HCT116 (cell line): ENCODE results near the gene CRIM1. TPM values are rescaled to one million over a fixed set of nuclear protein-coding genes. Genes with fewer than 3 reads are reported as not detected.
A peak's percentile ranks its signal among the peaks of the same experiment; 100 is the strongest.

Source experiments
- ATAC-seq: fragments of 200-7000 bp; cut with Tn5 transposase; 2 replicates; pipeline ENCODE4 v1.9.1; 2020; ENCODE audit warnings: mild to moderate bottlenecking, moderate library complexity
- BruUV-seq: library from RNA; stranded (reverse); fragments of 400-500 nt; replicated peaks from 2 replicates; lab custom pipeline; 2021; lab: Mats Ljungman, UMichigan
- CTCF ChIA-PET: fragments of 300-600 bp; sonication (Branson Sonifier 250); formaldehyde crosslinking; loops from one replicate; lab custom pipeline; 2021; ENCODE audit warnings: antibody characterized with exemption; lab: Charles Lee
- POLR2A ChIA-PET: fragments of 300-600, 350-600 bp; sonication (Branson Sonifier 250); formaldehyde crosslinking; loops from one replicate; lab custom pipeline; 2021; ENCODE audit warnings: antibody characterized with exemption; lab: Charles Lee
- RAD21 ChIA-PET, 2 experiments: fragments of 300-600 bp; sonication (Branson Sonifier 250); formaldehyde crosslinking; loops; one replicate each; lab custom pipeline; 2023; ENCODE audit warnings: low total read pairs in 2 of 2; ENCODE audit not compliant: uncharacterized antibody in 2 of 2, unreplicated experiment in 2 of 2, low non-redundant PET in 1 of 2; lab: Charles Lee
- DNase-seq: peaks from one replicate; pipeline ENCODE4 v3.0.0-alpha.2; 2010; ENCODE audit warnings: low read depth, low spot score
- H2AFZ ChIP-seq: fragments of 200-600 bp; shearing (Covaris generic), sonication (generic); 2 replicates; pipeline ENCODE4 v1.6.1; 2017; ENCODE audit warnings: low read depth, mixed run types, mixed read lengths, antibody characterized with exemption, low read length; ENCODE audit not compliant: poor library complexity, severe bottlenecking
- H3K27ac ChIP-seq: 2 replicates; pipeline ENCODE4 v1.5.1; 2012; ENCODE audit warnings: low read depth, low read length
- H3K27me3 ChIP-seq: fragments of 200-600 bp; sonication (generic); 2 replicates; pipeline ENCODE4 v1.6.1; 2016; ENCODE audit warnings: mixed run types, low read length, mixed read lengths; ENCODE audit not compliant: insufficient read depth
- H3K36me3 ChIP-seq, 2 experiments: fragments of 200-500 bp in 1 of 2; fragments of 200-600 bp in 1 of 2; sonication (Bioruptor generic) in 1 of 2; sonication (generic) in 1 of 2; 2 replicates each; pipeline versions ENCODE4 v1.5.1 to v1.6.1; 2014 to 2016; ENCODE audit warnings: low read length in 2 of 2, inconsistent platforms in 1 of 2, mixed read lengths in 1 of 2, mixed run types in 1 of 2; ENCODE audit not compliant: insufficient read depth in 2 of 2, control insufficient read depth in 1 of 2
- H3K4me1 ChIP-seq, 2 experiments: fragments of 200-600 bp in 1 of 2; sonication (generic) in 1 of 2; 2 replicates each; pipeline versions ENCODE4 v1.5.1 to v1.6.1; 2012 to 2017; ENCODE audit warnings: low read length in 2 of 2, inconsistent platforms in 1 of 2, mild to moderate bottlenecking in 1 of 2, mixed read lengths in 1 of 2, mixed run types in 1 of 2, moderate library complexity in 1 of 2; ENCODE audit not compliant: insufficient read depth in 2 of 2, control insufficient read depth in 1 of 2
- H3K4me2 ChIP-seq: fragments of 200-600 bp; sonication (generic); 2 replicates; pipeline ENCODE4 v1.6.1; 2017; ENCODE audit warnings: mixed run types, low read length, mixed read lengths
- H3K4me3 ChIP-seq, 2 experiments: fragments of 200-600 bp in 1 of 2; sonication (generic) in 1 of 2; replicated peaks in 1 of 2; 2 replicates each; pipeline ENCODE4 v1.5.1; 2011 to 2016; ENCODE audit warnings: low read length in 2 of 2, control low read depth in 1 of 2, low read depth in 1 of 2, mild to moderate bottlenecking in 1 of 2, mixed read lengths in 1 of 2, mixed run types in 1 of 2
- H3K79me2 ChIP-seq: fragments of 200-600 bp; sonication (generic); 2 replicates; pipeline ENCODE4 v1.6.1; 2017; ENCODE audit warnings: mild to moderate bottlenecking, mixed run types, low read length, moderate library complexity, mixed read lengths; ENCODE audit not compliant: insufficient read depth
- H3K9ac ChIP-seq: fragments of 200-600 bp; sonication (generic); 2 replicates; pipeline ENCODE4 v1.6.1; 2016; ENCODE audit warnings: low read length, mixed read lengths
- H3K9me2 ChIP-seq: fragments of 200-600 bp; sonication (generic), shearing (Covaris generic); 2 replicates; pipeline ENCODE4 v1.6.1; 2017; ENCODE audit warnings: mixed run types, mild to moderate bottlenecking, moderate library complexity; ENCODE audit not compliant: insufficient read depth
- H3K9me3 ChIP-seq, 2 experiments: fragments of 200-500 bp in 1 of 2; fragments of 200-600 bp in 1 of 2; sonication (Bioruptor generic) in 1 of 2; sonication (generic) in 1 of 2; 2 replicates each; pipeline ENCODE4 v1.6.1; 2014 to 2017; ENCODE audit warnings: low read length in 2 of 2, mixed read lengths in 2 of 2, inconsistent platforms in 1 of 2, low read depth in 1 of 2, mild to moderate bottlenecking in 1 of 2, mixed run types in 1 of 2, moderate library complexity in 1 of 2; ENCODE audit not compliant: control insufficient read depth in 1 of 2, insufficient read depth in 1 of 2
- H4K20me1 ChIP-seq: fragments of 200-600 bp; sonication (generic), shearing (Covaris generic); 2 replicates; pipeline ENCODE4 v1.6.1; 2017; ENCODE audit warnings: mixed run types, mild to moderate bottlenecking, moderate library complexity; ENCODE audit not compliant: insufficient read depth
- CEBPB ChIP-seq: IDR thresholded peaks from 2 replicates; pipeline ENCODE4 v1.6.1; 2012; ENCODE audit warnings: low read depth
- EGR1 ChIP-seq: IDR thresholded peaks from 2 replicates; pipeline ENCODE4 v1.6.1; 2012; ENCODE audit warnings: low read depth
- ELF1 ChIP-seq: IDR thresholded peaks from 2 replicates; pipeline ENCODE4 v1.6.1; 2012; ENCODE audit warnings: low read depth, borderline replicate concordance
- EZH2 ChIP-seq: fragments of 200-600 bp; sonication (generic); IDR thresholded peaks from 2 replicates; pipeline ENCODE4 v1.6.1; 2017; ENCODE audit warnings: antibody characterized with exemption, mixed run types
- EZH2phosphoT487 ChIP-seq: fragments of 200-600 bp; IDR thresholded peaks from 2 replicates; pipeline ENCODE4 v1.6.1; 2018; ENCODE audit warnings: antibody characterized with exemption, borderline replicate concordance
- FOSL1 ChIP-seq: IDR thresholded peaks from 2 replicates; pipeline ENCODE4 v1.6.1; 2012; ENCODE audit warnings: low read depth
- JUND ChIP-seq: IDR thresholded peaks from 2 replicates; pipeline ENCODE4 v1.6.1; 2012
- MAX ChIP-seq: IDR thresholded peaks from 2 replicates; pipeline ENCODE4 v1.6.1; 2012
- POLR2AphosphoS5 ChIP-seq: IDR thresholded peaks from 2 replicates; pipeline ENCODE4 v1.6.1; 2011; ENCODE audit warnings: mild to moderate bottlenecking, low read depth, low read length, moderate library complexity
- RAD21 ChIP-seq: IDR thresholded peaks from 2 replicates; pipeline ENCODE4 v1.6.1; 2012; ENCODE audit warnings: low read depth, mild to moderate bottlenecking
- REST ChIP-seq: IDR thresholded peaks from 2 replicates; pipeline ENCODE4 v1.6.1; 2012; ENCODE audit warnings: low read depth
- SIN3A ChIP-seq: IDR thresholded peaks from 2 replicates; pipeline ENCODE4 v1.6.1; 2012; ENCODE audit warnings: low read depth
- SP1 ChIP-seq: IDR thresholded peaks from 2 replicates; pipeline ENCODE4 v1.6.1; 2012; ENCODE audit warnings: low read depth
- SRF ChIP-seq: IDR thresholded peaks from 2 replicates; pipeline ENCODE4 v1.6.1; 2012; ENCODE audit warnings: low read depth
- TCF7L2 ChIP-seq: IDR thresholded peaks from 2 replicates; pipeline ENCODE4 v1.7.0; 2011; ENCODE audit warnings: borderline replicate concordance, inconsistent platforms; ENCODE audit not compliant: insufficient read depth, insufficient read length; ENCODE audit errors: extremely low read depth
- YY1 ChIP-seq: IDR thresholded peaks from 2 replicates; pipeline ENCODE4 v1.6.1; 2011; ENCODE audit warnings: low read length, low read depth, moderate library complexity, mild to moderate bottlenecking; ENCODE audit not compliant: insufficient replicate concordance; ENCODE audit errors: extremely low read depth
- intact Hi-C: fragments of 100-400 bp; cut with micrococcal nuclease; formaldehyde crosslinking; loops from 2 replicates; pipeline ENCODE4 v1.10.0; 2022
- total RNA-seq: library from RNA; stranded (reverse); gene quantifications from one replicate; pipeline ENCODE4 v1.2.1, GENCODE V29; 2021; ENCODE audit not compliant: unreplicated experiment
- TF ChIP-seq, protein P1 (sequence below), 3 experiments: fragments of 200-600 bp in 1 of 3; sonication (generic) in 1 of 3; IDR thresholded peaks in 2 of 3; conservative IDR thresholded peaks in 1 of 3; 2 replicates each; pipeline ENCODE4 v1.5.1; 2012 to 2017; ENCODE audit warnings: low read depth in 2 of 3, low read length in 2 of 3, antibody characterized with exemption in 1 of 3, borderline replicate concordance in 1 of 3, control low read depth in 1 of 3, mild to moderate bottlenecking in 1 of 3, mixed read lengths in 1 of 3, mixed run types in 1 of 3, moderate library complexity in 1 of 3; ENCODE audit not compliant: insufficient read depth in 1 of 3
- TF ChIP-seq, protein P2 (sequence below): IDR thresholded peaks from 2 replicates; pipeline ENCODE4 v1.6.1; 2012

The CRIM1 gene
- total RNA-seq, 1 experiment from 2014 or later, result 27.2 TPM

DNA sequence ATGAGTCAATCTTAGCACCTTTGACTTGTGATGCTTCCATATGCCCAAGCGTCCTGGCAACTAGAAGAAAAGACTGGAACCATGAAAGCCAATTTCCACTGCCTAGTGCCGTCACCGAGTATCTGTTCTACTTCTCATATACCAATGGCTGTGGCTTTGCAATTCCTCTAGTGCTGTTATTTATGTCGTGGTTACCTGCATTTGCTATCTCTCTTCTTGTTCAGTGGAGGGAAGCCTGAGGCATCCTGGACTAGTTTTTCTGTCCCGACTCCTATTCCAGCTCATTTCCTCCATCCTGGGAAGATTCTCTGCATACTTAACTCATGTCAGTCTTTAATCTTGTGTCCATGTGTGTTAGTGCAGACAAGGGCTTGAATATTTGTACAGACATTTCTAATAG, 124.5 kb downstream of the CRIM1 start:
- TF ChIP-seq TCF7L2 (no peak), SIN3A (no peak), JUND (no peak), REST (no peak), POLR2AphosphoS5 (no peak), SP1 (no peak), SRF (no peak), EGR1 (no peak), YY1 (no peak), RAD21 (no peak), FOSL1 (no peak), CEBPB (no peak), EZH2phosphoT487 (no peak), MAX (no peak), ELF1 (no peak), EZH2 (no peak)
- TF ChIP-seq, protein P1, sequence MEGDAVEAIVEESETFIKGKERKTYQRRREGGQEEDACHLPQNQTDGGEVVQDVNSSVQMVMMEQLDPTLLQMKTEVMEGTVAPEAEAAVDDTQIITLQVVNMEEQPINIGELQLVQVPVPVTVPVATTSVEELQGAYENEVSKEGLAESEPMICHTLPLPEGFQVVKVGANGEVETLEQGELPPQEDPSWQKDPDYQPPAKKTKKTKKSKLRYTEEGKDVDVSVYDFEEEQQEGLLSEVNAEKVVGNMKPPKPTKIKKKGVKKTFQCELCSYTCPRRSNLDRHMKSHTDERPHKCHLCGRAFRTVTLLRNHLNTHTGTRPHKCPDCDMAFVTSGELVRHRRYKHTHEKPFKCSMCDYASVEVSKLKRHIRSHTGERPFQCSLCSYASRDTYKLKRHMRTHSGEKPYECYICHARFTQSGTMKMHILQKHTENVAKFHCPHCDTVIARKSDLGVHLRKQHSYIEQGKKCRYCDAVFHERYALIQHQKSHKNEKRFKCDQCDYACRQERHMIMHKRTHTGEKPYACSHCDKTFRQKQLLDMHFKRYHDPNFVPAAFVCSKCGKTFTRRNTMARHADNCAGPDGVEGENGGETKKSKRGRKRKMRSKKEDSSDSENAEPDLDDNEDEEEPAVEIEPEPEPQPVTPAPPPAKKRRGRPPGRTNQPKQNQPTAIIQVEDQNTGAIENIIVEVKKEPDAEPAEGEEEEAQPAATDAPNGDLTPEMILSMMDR (IDR thresholded peaks at IDR 0.05 in 2 of 3, conservative IDR thresholded peaks at IDR 0.05 in 1 of 3; ENCODE audit: borderline replicate concordance in 1 of 3, insufficient read depth in 1 of 3, low read depth in 2 of 3, low read length in 2 of 3), result no peak
- TF ChIP-seq, protein P2, sequence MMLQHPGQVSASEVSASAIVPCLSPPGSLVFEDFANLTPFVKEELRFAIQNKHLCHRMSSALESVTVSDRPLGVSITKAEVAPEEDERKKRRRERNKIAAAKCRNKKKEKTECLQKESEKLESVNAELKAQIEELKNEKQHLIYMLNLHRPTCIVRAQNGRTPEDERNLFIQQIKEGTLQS, result no peak
- ChIA-PET RAD21 (no interaction called here), POLR2A (no interaction called here), CTCF (no interaction called here)
- H3K9me3 ChIP-seq, result peaks cover 7% of the 10 kb centered on the region in 2 experiments; a peak in 3 of 4 replicates
- no peak for DNase-seq
- H3K9ac ChIP-seq, result no peak overlapping the region
- no peaks in the 10 kb centered on the region for H3K27me3 ChIP-seq
- ATAC-seq, result no peak
- no peak overlapping the region for H3K4me2 ChIP-seq
- no peak overlapping the region for H2AFZ ChIP-seq
- H3K79me2 ChIP-seq, result no peaks in the 10 kb centered on the region
- peaks cover 4 to 29% of the 10 kb centered on the region in 2 experiments for H3K4me1 ChIP-seq
- BruUV-seq, result TSS peak; percentile 21
- H4K20me1 ChIP-seq, result no peaks in the 10 kb centered on the region
- H3K27ac ChIP-seq, result no peak overlapping the region
- peaks cover 0 to 21% of the 10 kb centered on the region in 2 experiments; a peak in 1 of 4 replicates for H3K36me3 ChIP-seq
- no peaks in the 10 kb centered on the region for H3K9me2 ChIP-seq
- intact Hi-C loops, result no loop called here
- H3K4me3 ChIP-seq, result no peak overlapping the region
